ENCODE measurements around the gene MYO18B. TPM values are rescaled to one million over a fixed set of nuclear protein-coding genes. Genes with fewer than 3 reads are reported as not detected.

The MYO18B gene
- total RNA-seq, 1 donor: under 0.01 TPM

DNA sequence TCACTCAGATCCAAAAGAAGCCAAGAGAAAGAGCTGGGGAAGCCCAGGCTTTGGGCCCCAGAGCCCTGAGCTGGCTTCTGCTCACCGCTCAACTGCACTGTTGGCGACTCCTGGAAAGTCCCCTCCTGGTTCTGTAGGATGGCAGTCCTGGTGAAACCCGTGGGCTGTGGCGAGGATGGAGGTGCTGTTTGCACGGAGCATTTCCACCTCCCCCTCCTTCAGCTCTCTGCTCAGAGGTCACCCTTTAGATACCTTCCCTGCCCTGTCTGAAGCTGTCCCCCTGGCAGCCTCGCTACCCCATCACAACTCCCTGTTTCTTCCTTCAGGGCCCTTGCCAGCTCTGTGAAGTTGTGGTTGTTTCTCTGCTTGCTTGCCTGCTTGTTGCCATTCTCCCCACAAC lies 97.8 kb downstream of the MYO18B start:
- no peak for DNase-seq (ENCODE audit: low read depth)
- no peak overlapping the region for H3K4me3 ChIP-seq (ENCODE audit: low read depth, low read length)
- TF ChIP-seq, protein P1, sequence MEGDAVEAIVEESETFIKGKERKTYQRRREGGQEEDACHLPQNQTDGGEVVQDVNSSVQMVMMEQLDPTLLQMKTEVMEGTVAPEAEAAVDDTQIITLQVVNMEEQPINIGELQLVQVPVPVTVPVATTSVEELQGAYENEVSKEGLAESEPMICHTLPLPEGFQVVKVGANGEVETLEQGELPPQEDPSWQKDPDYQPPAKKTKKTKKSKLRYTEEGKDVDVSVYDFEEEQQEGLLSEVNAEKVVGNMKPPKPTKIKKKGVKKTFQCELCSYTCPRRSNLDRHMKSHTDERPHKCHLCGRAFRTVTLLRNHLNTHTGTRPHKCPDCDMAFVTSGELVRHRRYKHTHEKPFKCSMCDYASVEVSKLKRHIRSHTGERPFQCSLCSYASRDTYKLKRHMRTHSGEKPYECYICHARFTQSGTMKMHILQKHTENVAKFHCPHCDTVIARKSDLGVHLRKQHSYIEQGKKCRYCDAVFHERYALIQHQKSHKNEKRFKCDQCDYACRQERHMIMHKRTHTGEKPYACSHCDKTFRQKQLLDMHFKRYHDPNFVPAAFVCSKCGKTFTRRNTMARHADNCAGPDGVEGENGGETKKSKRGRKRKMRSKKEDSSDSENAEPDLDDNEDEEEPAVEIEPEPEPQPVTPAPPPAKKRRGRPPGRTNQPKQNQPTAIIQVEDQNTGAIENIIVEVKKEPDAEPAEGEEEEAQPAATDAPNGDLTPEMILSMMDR (IDR thresholded peaks at IDR 0.05; ENCODE audit: insufficient read depth, low read depth, low read length): no peak

GRCh38 chr22:25840167-25840566 lies 98.2 kb downstream of the MYO18B start:
- TF ChIP-seq, protein P1 (IDR thresholded peaks at IDR 0.05; ENCODE audit: insufficient read depth, low read depth, low read length): no peak
- no peak for DNase-seq (ENCODE audit: low read depth)

GRCh38 chr22:25840891-25841290 lies 98.9 kb downstream of the MYO18B start:
- TF ChIP-seq, protein P1 (IDR thresholded peaks at IDR 0.05; ENCODE audit: insufficient read depth, low read depth, low read length): no peak
- no peak for DNase-seq (ENCODE audit: low read depth)

More at GRCh38 chr22:25840167-25840566, 98.2 kb downstream of the MYO18B start:
- H3K4me3 ChIP-seq (ENCODE audit: low read depth, low read length): no peak overlapping the region

GRCh38 chr22:25841775-25842174 lies 99.8 kb downstream of the MYO18B start:
- H3K4me3 ChIP-seq (ENCODE audit: low read depth, low read length): no peak overlapping the region
- no peak for DNase-seq (ENCODE audit: low read depth)
- TF ChIP-seq, protein P1 (IDR thresholded peaks at IDR 0.05; ENCODE audit: insufficient read depth, low read depth, low read length): no peak

More at GRCh38 chr22:25840891-25841290, 98.9 kb downstream of the MYO18B start:
- H3K4me3 ChIP-seq (ENCODE audit: low read depth, low read length): no peak overlapping the region

GRCh38 chr22:25843660-25844405 lies 101.8 kb downstream of the MYO18B start:
- TF ChIP-seq, protein P1 (IDR thresholded peaks at IDR 0.05; ENCODE audit: insufficient read depth, low read depth, low read length): no peak
- H3K4me3 ChIP-seq (ENCODE audit: low read depth, low read length): no peak overlapping the region
- no peak for DNase-seq (ENCODE audit: low read depth)

DNA sequence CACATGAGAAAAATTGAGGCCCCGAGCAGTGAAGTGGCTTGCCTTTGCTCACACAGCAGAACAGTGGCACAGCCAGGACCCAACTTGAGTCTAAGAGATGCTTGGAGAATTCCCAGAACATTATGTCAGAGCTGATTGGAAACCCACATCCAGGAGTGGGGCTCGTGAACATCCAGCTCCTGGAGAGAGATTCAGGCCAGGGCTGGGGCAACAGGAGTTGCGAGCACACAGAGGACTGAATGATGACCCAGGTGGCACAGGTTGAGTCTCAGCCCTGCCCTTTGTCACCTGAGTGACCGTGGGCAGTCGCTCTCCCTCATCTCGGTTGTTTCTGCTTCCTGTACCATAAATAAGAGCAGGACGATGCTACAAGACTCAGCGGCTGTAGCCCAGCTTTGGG lies 102.6 kb downstream of the MYO18B start:
- H3K4me3 ChIP-seq (ENCODE audit: low read depth, low read length): no peak overlapping the region
- no peak for DNase-seq (ENCODE audit: low read depth)
- TF ChIP-seq, protein P1 (IDR thresholded peaks at IDR 0.05; ENCODE audit: insufficient read depth, low read depth, low read length): no peak
